Subcutaneous adipose tissue (tissue), 4 donors: ENCODE results near the gene TRPV5. TPM values are rescaled to one million over a fixed set of nuclear protein-coding genes. Genes with fewer than 3 reads are reported as not detected.

ENCODE experiments used
- CTCF ChIP-seq: fragments of 450-650 bp; IDR thresholded peaks from one replicate; pipeline ENCODE4 v1.5.1; 2016; ENCODE audit warnings: low read depth, mild to moderate bottlenecking, control low read depth, antibody characterized with exemption, moderate library complexity
- total RNA-seq, 4 donors: library from RNA; depleted of rRNA; stranded (reverse); fragments of >200 nt; gene quantifications; one replicate each; pipeline ENCODE4 v1.1.0, GENCODE V29; 2016

TRPV5 gene
- total RNA-seq, 4 donors from 2014 or later = not detected

GRCh38 chr7:142908921-142909890 is 24.3 kb downstream of the TRPV5 start:
- no peak for TF ChIP-seq CTCF

- no peak for TF ChIP-seq CTCF
Observed at GRCh38 chr7:142908290-142908689, 25.3 kb downstream of the TRPV5 start.

DNA sequence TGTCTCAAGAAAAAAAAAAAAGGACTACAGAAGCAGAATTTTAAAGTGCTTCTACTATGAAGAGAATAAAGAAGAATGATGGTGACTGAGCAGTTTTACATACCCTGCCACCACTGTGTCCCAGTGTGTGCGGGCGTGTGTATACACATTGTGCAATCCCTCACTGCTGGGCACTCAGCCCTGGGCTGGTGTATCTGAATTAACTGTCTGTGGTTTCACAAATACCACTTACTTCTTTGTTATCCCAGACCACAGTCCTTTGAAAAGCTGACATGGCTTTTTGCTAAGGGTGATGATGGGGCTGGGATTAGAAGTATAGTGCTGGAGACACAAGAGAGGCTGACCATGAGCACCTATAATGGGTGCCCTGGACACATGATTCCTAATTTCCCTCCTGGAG is 26.9 kb downstream of the TRPV5 start:
- TF ChIP-seq CTCF = no peak

- no peak for TF ChIP-seq CTCF
Observed at GRCh38 chr7:142905759-142906158, 27.8 kb downstream of the TRPV5 start.

DNA sequence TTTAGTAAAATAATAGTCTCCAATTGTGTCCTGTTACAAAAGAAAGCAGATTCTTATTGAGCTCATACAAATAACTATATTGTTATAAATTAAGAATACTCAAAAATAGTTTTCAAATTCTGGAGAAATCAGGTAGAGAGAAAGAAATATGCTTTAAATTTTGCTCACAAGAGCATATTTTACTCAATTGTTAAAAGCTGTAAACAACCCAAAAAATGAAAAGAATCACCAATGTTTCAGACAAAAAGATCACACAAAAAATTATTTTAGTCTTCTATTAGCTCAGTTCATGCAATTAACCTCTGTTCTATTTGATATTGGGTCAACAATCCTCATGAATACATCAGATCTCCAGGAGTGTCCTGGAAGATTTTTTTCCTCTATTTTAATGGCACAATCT is 29.4 kb downstream of the TRPV5 start:
- TF ChIP-seq CTCF = no peak

DNA sequence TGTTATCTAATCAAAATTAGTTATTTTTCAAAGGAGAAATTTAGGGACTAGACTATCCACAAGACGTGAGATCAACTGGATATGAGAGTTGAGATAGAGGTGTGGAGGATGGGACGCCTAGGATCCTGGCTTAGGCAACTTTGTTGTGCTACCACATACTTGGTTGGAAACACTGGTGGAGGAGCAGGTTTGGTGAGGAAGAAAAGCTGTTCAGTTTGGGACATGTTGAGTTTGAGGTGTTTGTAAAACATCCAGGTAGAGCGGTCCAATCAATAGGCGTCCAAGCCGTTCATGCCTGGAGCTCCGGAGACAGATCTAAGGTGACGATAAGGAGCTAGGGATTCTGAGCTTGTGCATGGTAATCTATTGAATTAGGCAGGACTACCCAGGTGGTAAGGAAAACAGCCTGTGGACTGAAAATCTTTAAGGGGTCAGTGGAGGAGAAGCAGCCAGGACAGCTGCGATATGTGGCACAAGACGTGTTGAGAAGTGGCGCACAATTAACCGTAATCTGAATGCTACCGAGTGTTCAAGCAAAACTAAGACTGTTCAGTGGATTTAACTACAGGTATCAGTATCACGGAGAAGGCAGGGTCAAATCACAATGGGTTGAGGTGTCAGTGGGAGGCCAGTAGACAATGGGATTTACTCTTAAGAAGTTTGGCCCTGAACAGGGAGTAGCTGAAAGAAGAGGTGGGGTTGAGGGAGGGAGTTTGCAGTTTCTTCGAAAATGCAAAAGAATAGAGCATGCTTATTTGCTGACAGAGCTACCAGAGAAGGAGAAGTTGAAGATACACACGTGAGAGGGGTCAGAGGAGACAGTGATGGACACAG is 31.9 kb downstream of the TRPV5 start:
- TF ChIP-seq CTCF = no peak

DNA sequence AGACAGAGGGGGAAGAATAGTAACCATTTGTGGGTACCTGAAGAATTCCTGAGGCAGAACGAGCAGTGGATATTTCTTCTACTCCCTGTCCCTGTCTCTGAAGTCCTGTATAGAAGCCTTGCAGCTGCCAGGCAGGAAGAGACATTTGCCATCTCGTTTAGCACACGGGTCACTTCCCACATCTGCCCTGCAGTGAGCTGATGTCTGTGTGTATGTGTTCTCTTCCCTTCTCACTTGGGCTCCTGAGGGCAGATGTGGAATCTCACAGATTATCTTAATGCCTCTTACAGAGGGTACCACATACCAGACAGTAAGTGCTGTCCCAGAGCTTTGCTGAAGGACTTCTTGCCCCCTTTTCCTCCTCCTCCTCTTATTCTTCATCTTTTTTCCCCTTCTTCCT is 33.9 kb downstream of the TRPV5 start:
- no peak for TF ChIP-seq CTCF
